ENCODE measurements around the gene CRYBG1.

- TF ChIP-seq CTCF (IDR thresholded peaks at IDR 0.05; ENCODE audit: poor library complexity) (no peak), EZH2 (IDR thresholded peaks at IDR 0.05; ENCODE audit: borderline replicate concordance) (no peak)
These were observed 166.6 kb downstream of the CRYBG1 start for GRCh38 chr6:106527117-106527516.
